GM12864 (cell line): ENCODE measurements around the gene BLTP1.
"Not testable (repeated sequence)": the region's sequence is repeated elsewhere in the genome, so short reads cannot be mapped to it uniquely, and the experiment has no call there.

Source experiments
- DNase-seq: peaks from one replicate; pipeline ENCODE4 v3.0.0-alpha.2; 2011; ENCODE audit warnings: low read depth
- H3K4me3 ChIP-seq: 2 replicates; pipeline ENCODE4 v1.5.1; 2011; ENCODE audit warnings: mild to moderate bottlenecking, low read depth, low read length, control low read depth
- TF ChIP-seq, protein P1 (sequence below): IDR thresholded peaks from 2 replicates; pipeline ENCODE4 v1.5.1; 2011; ENCODE audit warnings: low read depth, mild to moderate bottlenecking, moderate library complexity, low read length, control low read depth, inconsistent platforms; ENCODE audit errors: missing control alignments

The BLTP1 gene, protein sequence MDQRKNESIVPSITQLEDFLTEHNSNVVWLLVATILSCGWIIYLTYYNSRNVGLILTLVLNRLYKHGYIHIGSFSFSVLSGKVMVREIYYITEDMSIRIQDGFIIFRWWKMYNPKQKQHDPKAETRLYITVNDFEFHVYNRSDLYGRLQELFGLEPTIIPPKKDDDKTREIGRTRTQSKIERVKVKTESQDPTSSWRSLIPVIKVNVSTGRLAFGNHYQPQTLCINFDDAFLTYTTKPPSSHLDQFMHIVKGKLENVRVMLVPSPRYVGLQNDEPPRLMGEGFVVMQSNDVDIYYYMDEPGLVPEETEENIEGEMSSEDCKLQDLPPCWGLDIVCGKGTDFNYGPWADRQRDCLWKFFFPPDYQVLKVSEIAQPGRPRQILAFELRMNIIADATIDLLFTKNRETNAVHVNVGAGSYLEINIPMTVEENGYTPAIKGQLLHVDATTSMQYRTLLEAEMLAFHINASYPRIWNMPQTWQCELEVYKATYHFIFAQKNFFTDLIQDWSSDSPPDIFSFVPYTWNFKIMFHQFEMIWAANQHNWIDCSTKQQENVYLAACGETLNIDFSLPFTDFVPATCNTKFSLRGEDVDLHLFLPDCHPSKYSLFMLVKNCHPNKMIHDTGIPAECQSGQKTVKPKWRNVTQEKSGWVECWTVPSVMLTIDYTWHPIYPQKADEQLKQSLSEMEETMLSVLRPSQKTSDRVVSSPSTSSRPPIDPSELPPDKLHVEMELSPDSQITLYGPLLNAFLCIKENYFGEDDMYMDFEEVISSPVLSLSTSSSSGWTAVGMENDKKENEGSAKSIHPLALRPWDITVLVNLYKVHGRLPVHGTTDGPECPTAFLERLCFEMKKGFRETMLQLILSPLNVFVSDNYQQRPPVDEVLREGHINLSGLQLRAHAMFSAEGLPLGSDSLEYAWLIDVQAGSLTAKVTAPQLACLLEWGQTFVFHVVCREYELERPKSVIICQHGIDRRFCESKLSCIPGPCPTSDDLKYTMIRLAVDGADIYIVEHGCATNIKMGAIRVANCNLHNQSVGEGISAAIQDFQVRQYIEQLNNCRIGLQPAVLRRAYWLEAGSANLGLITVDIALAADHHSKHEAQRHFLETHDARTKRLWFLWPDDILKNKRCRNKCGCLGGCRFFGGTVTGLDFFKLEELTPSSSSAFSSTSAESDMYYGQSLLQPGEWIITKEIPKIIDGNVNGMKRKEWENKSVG (N-terminal part only)

DNA sequence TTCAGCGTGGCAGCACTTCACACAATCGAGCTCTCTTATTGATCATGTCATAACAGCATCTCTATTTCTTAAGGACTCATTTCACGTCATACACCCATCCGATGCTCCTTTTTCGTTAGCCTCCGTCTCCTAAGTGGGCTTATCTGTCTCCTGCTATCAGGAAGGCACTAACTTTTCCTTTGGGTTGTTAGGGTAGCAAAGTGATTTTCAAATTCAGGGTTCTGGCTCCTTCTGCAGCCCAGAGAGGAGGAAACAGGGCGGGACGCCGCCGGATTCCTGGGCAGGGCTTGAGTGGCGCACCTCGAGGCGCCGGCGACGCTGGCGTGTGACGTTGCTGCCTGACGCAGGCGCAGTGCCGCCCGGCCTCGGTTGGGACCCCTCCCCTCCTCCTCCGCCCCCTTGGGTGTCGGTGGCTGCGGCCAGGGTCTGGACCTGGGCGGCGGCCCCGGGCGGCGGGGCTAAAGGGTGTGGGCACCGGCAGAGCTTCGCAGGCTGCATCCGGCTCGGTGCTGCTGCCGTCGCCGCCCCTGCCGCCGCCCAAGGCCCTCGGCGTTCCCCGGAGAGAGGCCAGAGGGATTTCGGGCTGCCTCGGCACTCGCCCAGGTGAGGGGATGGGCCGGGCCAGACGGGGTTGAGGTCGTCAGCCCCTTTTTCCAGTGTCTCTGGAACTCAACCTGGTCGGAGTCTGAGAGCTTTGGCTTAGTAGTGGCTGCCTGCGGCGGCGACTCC lies at the start of gene BLTP1:
TSS of gene BLTP1 (plus strand) at position 350 of the 729 bp plus-strand sequence. CDS start 18,317 bp downstream, outside the sequence.
- peak within 1 kb of the TSS; percentile 99 for H3K4me3 ChIP-seq
- TF ChIP-seq, protein P1, sequence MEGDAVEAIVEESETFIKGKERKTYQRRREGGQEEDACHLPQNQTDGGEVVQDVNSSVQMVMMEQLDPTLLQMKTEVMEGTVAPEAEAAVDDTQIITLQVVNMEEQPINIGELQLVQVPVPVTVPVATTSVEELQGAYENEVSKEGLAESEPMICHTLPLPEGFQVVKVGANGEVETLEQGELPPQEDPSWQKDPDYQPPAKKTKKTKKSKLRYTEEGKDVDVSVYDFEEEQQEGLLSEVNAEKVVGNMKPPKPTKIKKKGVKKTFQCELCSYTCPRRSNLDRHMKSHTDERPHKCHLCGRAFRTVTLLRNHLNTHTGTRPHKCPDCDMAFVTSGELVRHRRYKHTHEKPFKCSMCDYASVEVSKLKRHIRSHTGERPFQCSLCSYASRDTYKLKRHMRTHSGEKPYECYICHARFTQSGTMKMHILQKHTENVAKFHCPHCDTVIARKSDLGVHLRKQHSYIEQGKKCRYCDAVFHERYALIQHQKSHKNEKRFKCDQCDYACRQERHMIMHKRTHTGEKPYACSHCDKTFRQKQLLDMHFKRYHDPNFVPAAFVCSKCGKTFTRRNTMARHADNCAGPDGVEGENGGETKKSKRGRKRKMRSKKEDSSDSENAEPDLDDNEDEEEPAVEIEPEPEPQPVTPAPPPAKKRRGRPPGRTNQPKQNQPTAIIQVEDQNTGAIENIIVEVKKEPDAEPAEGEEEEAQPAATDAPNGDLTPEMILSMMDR, result no peak
- DNase-seq, result peak; percentile 52

DNA sequence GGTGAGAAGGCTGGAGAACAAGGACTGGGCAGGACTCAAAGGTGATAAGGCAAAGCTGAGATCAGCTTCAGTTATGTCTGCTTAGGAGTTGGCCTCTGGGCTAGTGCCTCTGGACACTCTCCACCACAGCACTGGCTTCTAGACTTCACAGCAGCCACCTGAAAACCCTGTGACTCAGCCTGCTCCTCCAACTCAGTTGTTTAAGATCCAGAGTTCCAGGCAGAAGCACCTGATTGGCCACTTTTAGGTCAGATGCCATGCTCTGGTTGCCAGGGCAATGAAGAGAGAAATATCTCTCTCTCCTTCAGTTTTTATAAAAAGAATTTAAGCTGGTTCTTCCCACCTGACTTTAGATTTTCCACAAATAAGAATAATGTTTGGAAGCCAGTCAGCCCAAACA lies 47.9 kb upstream of the BLTP1 start:
- no peak for DNase-seq
- TF ChIP-seq, protein P1, result no peak
- H3K4me3 ChIP-seq, result no peak overlapping the region

DNA sequence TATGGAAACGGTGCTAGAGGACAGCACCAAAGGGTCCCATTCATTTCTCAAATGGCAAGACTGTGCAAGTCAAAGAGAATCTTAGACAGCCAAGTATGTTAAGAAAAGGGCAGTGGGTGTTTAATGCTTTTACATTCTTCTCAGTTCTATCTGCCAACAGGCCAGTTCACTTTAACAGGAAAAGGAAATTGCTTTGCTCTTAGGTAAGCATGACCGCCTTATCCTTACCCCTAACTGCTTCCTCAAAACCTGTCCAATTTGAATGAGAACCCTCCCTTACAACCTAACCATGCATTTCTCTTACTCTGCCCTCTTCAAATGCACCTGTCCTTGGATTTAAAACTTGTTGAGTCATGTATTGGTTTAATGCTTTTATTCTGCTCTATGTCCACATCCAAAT lies 44.5 kb upstream of the BLTP1 start:
- DNase-seq, result no peak
- no peak overlapping the region for H3K4me3 ChIP-seq
- TF ChIP-seq, protein P1, result no peak

DNA sequence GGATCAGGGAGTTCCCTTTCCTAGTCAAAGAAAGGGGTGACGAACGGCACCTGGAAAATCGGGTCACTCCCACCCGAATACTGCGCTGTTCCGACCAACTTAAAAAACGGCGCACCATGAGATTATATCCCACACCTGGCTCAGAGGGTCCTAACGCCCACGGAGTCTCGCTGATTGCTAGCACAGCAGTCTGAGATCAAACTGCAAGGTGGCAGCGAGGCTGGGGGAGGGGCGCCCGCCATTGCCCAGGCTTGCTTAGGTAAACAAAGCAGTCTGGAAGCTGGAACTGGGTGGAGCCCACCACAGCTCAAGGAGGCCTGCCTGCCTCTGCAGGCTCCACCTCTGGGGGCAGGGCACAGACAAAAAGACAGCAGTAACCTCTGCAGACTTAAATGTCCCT lies 41.8 kb upstream of the BLTP1 start:
- not testable (repeated sequence) for H3K4me3 ChIP-seq, DNase-seq

DNA sequence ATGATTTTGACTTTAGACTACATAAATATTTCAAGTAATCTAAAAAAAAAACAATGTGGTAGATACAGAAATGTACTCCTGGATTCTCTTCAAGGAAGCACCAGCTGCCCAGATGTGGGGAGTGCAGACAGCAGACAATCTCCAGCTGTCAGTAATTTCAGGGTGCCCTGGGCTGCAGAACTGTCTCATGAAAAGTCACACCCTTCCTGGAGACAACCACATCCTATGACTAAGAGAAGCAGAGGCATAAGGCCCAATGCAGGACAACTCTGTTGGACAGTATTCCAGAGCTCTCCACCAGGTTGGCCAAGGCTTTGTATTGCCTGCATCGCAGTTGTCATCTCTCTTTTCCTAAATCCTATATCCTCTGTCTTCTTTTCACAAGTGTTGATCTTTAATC lies 34.4 kb upstream of the BLTP1 start:
- H3K4me3 ChIP-seq, result no peak overlapping the region
- no peak for DNase-seq
- TF ChIP-seq, protein P1, result no peak

DNA sequence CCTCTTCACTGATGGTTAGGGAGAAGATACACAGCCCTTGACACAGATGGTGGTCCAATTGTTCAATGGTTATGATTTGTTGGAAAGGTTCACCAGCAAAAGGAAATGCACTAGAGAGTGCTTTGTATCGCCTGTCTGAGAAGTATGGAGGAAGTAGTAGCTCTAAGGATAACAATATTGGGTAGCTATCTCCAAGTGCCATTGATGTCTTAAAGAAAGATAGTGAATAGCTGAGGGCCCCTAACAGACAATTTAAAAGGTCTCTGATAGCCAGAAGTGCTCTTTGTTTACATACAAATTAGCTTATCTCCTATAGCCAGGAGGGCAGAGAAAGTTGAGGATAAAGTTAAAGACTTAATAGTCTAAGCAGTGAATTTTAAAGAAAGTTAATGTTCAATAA lies 33.9 kb upstream of the BLTP1 start:
- TF ChIP-seq, protein P1, result no peak
- no peak for DNase-seq
- no peak overlapping the region for H3K4me3 ChIP-seq
